Lower lobe of right lung (tissue), 2 donors: ENCODE measurements around the gene BCL2. TPM values are rescaled to one million over a fixed set of nuclear protein-coding genes. Genes with fewer than 3 reads are reported as not detected.

Experiments
- ATAC-seq, 2 donors: fragments of 200-7000 bp; cut with Tn5 transposase; one replicate each; pipeline ENCODE4 v1.9.1; 2020 to 2022; ENCODE audit warnings: mild to moderate bottlenecking in 2 of 2, moderate library complexity in 2 of 2
- DNase-seq: peaks from one replicate; pipeline ENCODE4 v3.0.0-alpha.2; 2020
- H3K27ac ChIP-seq: fragments of 200-600 bp; one replicate; pipeline ENCODE4 v1.8.0; 2022
- H3K27me3 ChIP-seq: fragments of 200-600 bp; one replicate; pipeline ENCODE4 v1.8.0; 2022; ENCODE audit warnings: low read depth
- H3K36me3 ChIP-seq: fragments of 200-600 bp; one replicate; pipeline ENCODE4 v1.8.0; 2022; ENCODE audit warnings: mild to moderate bottlenecking
- H3K4me1 ChIP-seq: fragments of 200-600 bp; one replicate; pipeline ENCODE4 v1.8.0; 2022
- H3K4me3 ChIP-seq: fragments of 200-600 bp; one replicate; pipeline ENCODE4 v1.8.0; 2022; ENCODE audit warnings: mild to moderate bottlenecking
- H3K9me3 ChIP-seq: fragments of 200-600 bp; one replicate; pipeline ENCODE4 v1.8.0; 2022
- intact Hi-C: fragments of 100-400 bp; cut with DNase I; formaldehyde crosslinking; loops from one replicate; pipeline ENCODE4 v1.11.0; 2022
- total RNA-seq: library from RNA; stranded (reverse); fragmentation: NEBNext Ultra II Directional; extraction: Animal tissue kit (Norgen Biotek cat#: 25700); gene quantifications from one replicate; pipeline ENCODE4 v1.2.1, GENCODE V29; 2021
- TF ChIP-seq, protein P1 (sequence below): fragments of 200-600 bp; IDR thresholded peaks from one replicate; pipeline ENCODE4 v1.8.0; 2022; ENCODE audit warnings: antibody characterized with exemption, mild to moderate bottlenecking
- donor health status: DM: no; HTN: yes; CAD: no; lungs with severe emphysema.

The BCL2 gene
- total RNA-seq, 1 donor from 2014 or later: 11.0 TPM

GRCh38 chr18:63090334-63090733 lies 229.2 kb downstream of the BCL2 start:
- Histone ChIP-seq H3K4me3 (no peak overlapping the region), H3K36me3 (no peaks in the 10 kb centered on the region), H3K27me3 (no peaks in the 10 kb centered on the region), H3K27ac (no peak overlapping the region), H3K9me3 (no peaks in the 10 kb centered on the region), H3K4me1 (no peaks in the 10 kb centered on the region)
- ATAC-seq: no peak
- intact Hi-C loops: no loop called here
- no peak for DNase-seq
- TF ChIP-seq, protein P1, sequence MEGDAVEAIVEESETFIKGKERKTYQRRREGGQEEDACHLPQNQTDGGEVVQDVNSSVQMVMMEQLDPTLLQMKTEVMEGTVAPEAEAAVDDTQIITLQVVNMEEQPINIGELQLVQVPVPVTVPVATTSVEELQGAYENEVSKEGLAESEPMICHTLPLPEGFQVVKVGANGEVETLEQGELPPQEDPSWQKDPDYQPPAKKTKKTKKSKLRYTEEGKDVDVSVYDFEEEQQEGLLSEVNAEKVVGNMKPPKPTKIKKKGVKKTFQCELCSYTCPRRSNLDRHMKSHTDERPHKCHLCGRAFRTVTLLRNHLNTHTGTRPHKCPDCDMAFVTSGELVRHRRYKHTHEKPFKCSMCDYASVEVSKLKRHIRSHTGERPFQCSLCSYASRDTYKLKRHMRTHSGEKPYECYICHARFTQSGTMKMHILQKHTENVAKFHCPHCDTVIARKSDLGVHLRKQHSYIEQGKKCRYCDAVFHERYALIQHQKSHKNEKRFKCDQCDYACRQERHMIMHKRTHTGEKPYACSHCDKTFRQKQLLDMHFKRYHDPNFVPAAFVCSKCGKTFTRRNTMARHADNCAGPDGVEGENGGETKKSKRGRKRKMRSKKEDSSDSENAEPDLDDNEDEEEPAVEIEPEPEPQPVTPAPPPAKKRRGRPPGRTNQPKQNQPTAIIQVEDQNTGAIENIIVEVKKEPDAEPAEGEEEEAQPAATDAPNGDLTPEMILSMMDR: no peak

GRCh38 chr18:63089041-63089440 lies 230.5 kb downstream of the BCL2 start:
- no peak for DNase-seq
- intact Hi-C loops: no loop called here
- ATAC-seq: no peak

DNA sequence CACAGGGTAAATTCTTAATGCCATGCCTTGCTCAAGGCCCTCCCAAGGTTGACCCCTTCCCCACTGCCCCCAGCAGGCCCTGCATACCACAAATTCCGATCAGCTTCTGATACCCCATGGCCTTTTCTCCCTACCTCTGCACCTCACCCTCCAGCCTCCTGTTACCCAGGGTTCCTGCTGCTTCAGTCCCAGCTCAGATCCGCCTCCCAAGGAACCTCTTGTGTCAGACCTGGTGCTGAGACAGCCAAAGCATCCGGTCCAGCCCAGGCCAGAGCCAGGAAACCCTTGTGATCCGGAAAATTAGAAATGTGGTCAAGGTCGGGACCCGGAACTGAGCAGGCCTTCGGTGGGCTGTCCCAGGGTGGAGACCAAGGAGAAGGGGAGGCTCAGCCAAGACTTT lies 231.3 kb downstream of the BCL2 start:
- Histone ChIP-seq H3K4me1 (no peaks in the 10 kb centered on the region), H3K27ac (no peak overlapping the region), H3K27me3 (no peaks in the 10 kb centered on the region), H3K9me3 (no peaks in the 10 kb centered on the region), H3K4me3 (no peak overlapping the region), H3K36me3 (no peaks in the 10 kb centered on the region)
- intact Hi-C loops: no loop called here
- DNase-seq (no peak), ATAC-seq (no peak)
- TF ChIP-seq, protein P1: no peak

More at GRCh38 chr18:63089041-63089440, 230.5 kb downstream of the BCL2 start:
- Histone ChIP-seq H3K4me1 (no peaks in the 10 kb centered on the region), H3K9me3 (no peaks in the 10 kb centered on the region), H3K27ac (no peak overlapping the region), H3K27me3 (no peaks in the 10 kb centered on the region), H3K36me3 (no peaks in the 10 kb centered on the region), H3K4me3 (no peak overlapping the region)
- TF ChIP-seq, protein P1: no peak

DNA sequence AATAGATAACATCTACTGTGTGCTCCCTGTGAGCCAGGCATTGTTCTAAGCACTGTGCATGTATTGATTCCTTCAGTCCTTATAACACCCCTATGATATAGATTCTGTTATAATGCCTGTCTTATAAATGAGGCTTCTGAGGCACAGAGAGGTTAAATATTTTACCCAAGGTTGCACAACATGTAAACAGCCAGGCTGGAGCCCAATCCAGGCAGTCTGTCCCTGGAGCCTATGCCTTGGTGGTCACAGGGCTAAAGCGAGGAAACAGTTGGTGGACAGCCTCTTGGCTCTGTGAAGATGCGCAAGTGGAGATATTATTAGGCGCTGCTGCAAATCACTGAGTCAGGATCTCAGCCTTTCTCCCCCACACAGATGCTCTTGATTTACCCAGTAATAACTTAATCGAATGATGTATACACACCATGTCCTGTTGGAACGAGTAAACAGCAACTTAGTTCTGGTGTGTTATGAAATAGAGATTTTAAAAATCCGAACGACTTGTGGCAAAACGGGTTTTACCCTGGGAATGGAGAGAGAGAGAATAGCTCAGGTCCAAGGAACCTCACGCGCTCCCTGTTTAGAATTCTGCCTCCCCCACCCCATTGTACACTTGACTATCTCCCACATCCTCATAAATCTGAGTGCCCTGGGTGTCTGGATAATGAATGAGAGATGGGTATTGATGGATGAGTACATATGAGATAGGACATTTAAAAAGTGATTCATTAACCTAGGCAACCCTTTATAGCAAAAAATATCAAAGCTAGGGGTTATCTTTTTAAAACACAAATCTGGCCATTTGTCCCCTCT lies 231.9 kb downstream of the BCL2 start:
- TF ChIP-seq, protein P1: no peak
- ATAC-seq (no peak), DNase-seq (no peak)
- H3K4me1 ChIP-seq: no peaks in the 10 kb centered on the region
- intact Hi-C loops: no loop called here
- H3K9me3 ChIP-seq: no peaks in the 10 kb centered on the region
- no peak overlapping the region for H3K27ac ChIP-seq
- no peaks in the 10 kb centered on the region for H3K27me3 ChIP-seq
- H3K4me3 ChIP-seq: no peak overlapping the region
- H3K36me3 ChIP-seq: no peaks in the 10 kb centered on the region

GRCh38 chr18:63085611-63086010 lies 234.0 kb downstream of the BCL2 start:
- intact Hi-C loops: no loop called here
- ATAC-seq: no peak
- Histone ChIP-seq H3K27ac (no peak overlapping the region), H3K4me3 (no peak overlapping the region), H3K4me1 (no peaks in the 10 kb centered on the region), H3K36me3 (no peaks in the 10 kb centered on the region), H3K9me3 (no peaks in the 10 kb centered on the region), H3K27me3 (no peaks in the 10 kb centered on the region)
- TF ChIP-seq, protein P1: no peak
- no peak for DNase-seq
